K562 (cell line): ENCODE results near the gene CPLX4. TPM values are rescaled to one million over a fixed set of nuclear protein-coding genes. Genes with fewer than 3 reads are reported as not detected.

ENCODE experiments used
- ATAC-seq: fragments of 200-7000 bp; cut with Tn5 transposase; 3 replicates; pipeline ENCODE4 v1.9.1; 2020; ENCODE audit warnings: moderate library complexity
- BruUV-seq: library from RNA; stranded (reverse); fragments of 400-500 nt; replicated peaks from 2 replicates; lab custom pipeline; 2021; lab: Mats Ljungman, UMichigan
- CTCF ChIA-PET: fragments of 300-600 bp; formaldehyde crosslinking; extraction: SDS; loops from one replicate; lab custom pipeline; 2021; ENCODE audit warnings: low intra/inter-chr PET ratio; lab: Yijun Ruan, JAX
- POLR2A ChIA-PET: fragments of 300-600, 350-650 bp; sonication (Branson Sonifier 250); formaldehyde crosslinking; extraction: SDS; loops from one replicate; lab custom pipeline; 2021; ENCODE audit warnings: antibody characterized with exemption, inconsistent platforms; lab: Yijun Ruan, JAX
- DNase-seq, 4 experiments: peaks; one replicate each; pipeline versions ENCODE4 v3.0.0 to v3.0.0-alpha.2; 2011 to 2018; ENCODE audit warnings: low spot score in 3 of 4, mixed read lengths in 3 of 4; ENCODE audit errors: extremely low read depth in 1 of 4
- FAIRE-seq: peaks from 2 replicates; lab custom pipeline; 2011; peaks lifted over from hg19 to GRCh38; lab: Jason Lieb, UNC
- H2AFZ ChIP-seq: 2 replicates; pipeline ENCODE4 v1.6.0; 2011; ENCODE audit warnings: low read depth, low read length, control low read depth, inconsistent platforms
- H3K27ac ChIP-seq: fragments of 200-600 bp; 3 replicates; pipeline ENCODE4 v1.8.0; 2011; ENCODE audit warnings: low read depth, mild to moderate bottlenecking, control low read depth, inconsistent platforms, low read length, moderate library complexity, mixed read lengths; ENCODE audit errors: extremely low read depth
- H3K27me3 ChIP-seq, 2 experiments: fragments of 300-600 bp in 1 of 2; 2 replicates in 1 of 2; 3 replicates in 1 of 2; pipeline versions ENCODE4 v1.6.0 to v1.8.0; 2011; ENCODE audit warnings: inconsistent platforms in 2 of 2, low read length in 2 of 2, mild to moderate bottlenecking in 1 of 2, mixed read lengths in 1 of 2, moderate library complexity in 1 of 2; ENCODE audit not compliant: control insufficient read depth in 2 of 2, insufficient read depth in 2 of 2
- H3K36me3 ChIP-seq: fragments of 300-600 bp; 3 replicates; pipeline ENCODE4 v1.8.0; 2011; ENCODE audit warnings: mild to moderate bottlenecking, low read length, inconsistent platforms; ENCODE audit not compliant: control insufficient read depth, insufficient read depth
- H3K4me1 ChIP-seq, 2 experiments: fragments of 200-600 bp in 1 of 2; replicated peaks in 1 of 2; 2 replicates in 1 of 2; 3 replicates in 1 of 2; pipeline versions ENCODE4 v1.5.1 to v1.8.0; 2011; ENCODE audit warnings: inconsistent platforms in 2 of 2, low read length in 2 of 2, mild to moderate bottlenecking in 1 of 2, mixed read lengths in 1 of 2, moderate library complexity in 1 of 2; ENCODE audit not compliant: control insufficient read depth in 2 of 2, insufficient read depth in 2 of 2
- H3K4me2 ChIP-seq: 2 replicates; pipeline ENCODE4 v1.6.1; 2011; ENCODE audit warnings: low read length, control low read depth, inconsistent platforms, mixed read lengths; ENCODE audit not compliant: insufficient read depth
- H3K4me3 ChIP-seq: fragments of 200-600 bp; sonication (generic), shearing (Covaris generic); 2 replicates; pipeline ENCODE4 v1.5.1; 2016; ENCODE audit warnings: control low read depth, inconsistent platforms
- H3K79me2 ChIP-seq: fragments of 200-600 bp; 3 replicates; pipeline ENCODE4 v1.8.0; 2011; ENCODE audit warnings: low read length, inconsistent platforms; ENCODE audit not compliant: control insufficient read depth, insufficient read depth
- H3K9ac ChIP-seq, 2 experiments: 2 replicates each; pipeline versions ENCODE4 v1.6.0 to v1.6.1; 2011; ENCODE audit warnings: low read depth in 2 of 2, low read length in 2 of 2, control low read depth in 1 of 2, inconsistent platforms in 1 of 2, mild to moderate bottlenecking in 1 of 2, mixed read lengths in 1 of 2; ENCODE audit not compliant: insufficient read depth in 1 of 2
- H3K9me1 ChIP-seq: one replicate; pipeline ENCODE4 v1.6.0; 2011; ENCODE audit warnings: inconsistent platforms, mild to moderate bottlenecking, low read length, moderate library complexity; ENCODE audit not compliant: control insufficient read depth, insufficient read depth
- H3K9me3 ChIP-seq: replicated peaks from 2 replicates; pipeline ENCODE4 v1.5.1; 2011; ENCODE audit warnings: low read depth, low read length, inconsistent platforms; ENCODE audit not compliant: control insufficient read depth, insufficient read depth
- H4K20me1 ChIP-seq: replicated peaks from 2 replicates; pipeline ENCODE4 v1.6.1; 2011; ENCODE audit warnings: low read length, inconsistent platforms, mixed read lengths; ENCODE audit not compliant: control insufficient read depth, insufficient read depth
- ARNT ChIP-seq, 2 experiments: fragments of 450-650 bp; IDR thresholded peaks; 2 replicates each; pipeline ENCODE4 v1.6.1; 2016; ENCODE audit warnings: mild to moderate bottlenecking in 1 of 2
- HNRNPUL1 ChIP-seq: fragments of 200-400 bp; formaldehyde crosslinking; IDR thresholded peaks from 2 replicates; pipeline ENCODE4 v1.6.1; 2017; ENCODE audit warnings: low read length
- ZNF174 ChIP-seq: fragments of 250-450 bp; sonication (Bioruptor Pico); IDR thresholded peaks from 2 replicates; pipeline ENCODE4 v1.4.0; 2020; ENCODE audit warnings: mild to moderate bottlenecking
- WGBS: fragments of 100-300 bp; shearing (Covaris generic); methylation state at CpG from one replicate; pipeline ENCODE4 v1.1.6; 2016; ENCODE audit warnings: low coverage, mixed read lengths; ENCODE audit not compliant: insufficient coverage; ENCODE audit errors: missing lambda C conversion rate; 5-methylcytosine and 5-hydroxymethylcytosine counted together
- in situ Hi-C: fragments of 300-500 bp; cut with MboI; formaldehyde crosslinking; loops from 4 replicates; pipeline ENCODE4 v1.15.0; 2018; ENCODE audit warnings: inconsistent platforms, mixed read lengths
- intact Hi-C: fragments of 100-400 bp; cut with micrococcal nuclease; formaldehyde crosslinking; loops from 2 replicates; pipeline ENCODE4 v1.14.2; 2022
- polyA plus RNA-seq, 8 experiments: library from polyadenylated mRNA; depleted of rRNA in 4 of 8; stranded (reverse) in 5 of 8; unstranded in 3 of 8; fragments of >200 nt; fragmentation: Nextera tagmentation in 2 of 8; fragmentation: Illumina TruSeq in 1 of 8; extraction: Ambion mirVana in 2 of 8; extraction: Trizol in 1 of 8; gene quantifications; 2 replicates each; pipeline versions ENCODE4 v1.2.1 to v1.2.3, GENCODE V29; 2011 to 2014; ENCODE audit warnings: inconsistent platforms in 1 of 8, missing spikeins in 1 of 8
- total RNA-seq, 7 experiments: library from RNA; depleted of rRNA in 6 of 7; stranded (reverse); fragments of >200 nt in 6 of 7; fragmentation: Illumina TruSeq in 2 of 7; extraction: Trizol in 2 of 7; gene quantifications; 2 replicates each; pipeline versions ENCODE4 v1.2.1 to v1.2.3, GENCODE V29; 2011 to 2021; ENCODE audit warnings: low replicate concordance in 1 of 7
- TF ChIP-seq, protein P1 (sequence below): fragments of 250-450 bp; sonication (Bioruptor Pico); IDR thresholded peaks from 2 replicates; pipeline ENCODE4 v1.5.0; 2020; ENCODE audit warnings: mild to moderate bottlenecking
- TF ChIP-seq, protein P2 (sequence below), 2 experiments: fragments of 200-800 bp in 1 of 2; sonication (Bioruptor generic) in 1 of 2; sonication (generic) in 1 of 2; formaldehyde crosslinking in 1 of 2; IDR thresholded peaks in 1 of 2; conservative IDR thresholded peaks in 1 of 2; 2 replicates each; pipeline versions ENCODE4 v1.5.0 to v1.6.1; 2016 to 2020; ENCODE audit warnings: missing compliant biosample characterization in 1 of 2, missing genetic modification characterization in 1 of 2, missing genetic modification reagents in 1 of 2

Gene CPLX4
- total and polyA plus RNA-seq, 9 of the 15 experiments (the other 6 are each of a cell fraction or from before 2014, with no cell fraction given): not detected

DNA sequence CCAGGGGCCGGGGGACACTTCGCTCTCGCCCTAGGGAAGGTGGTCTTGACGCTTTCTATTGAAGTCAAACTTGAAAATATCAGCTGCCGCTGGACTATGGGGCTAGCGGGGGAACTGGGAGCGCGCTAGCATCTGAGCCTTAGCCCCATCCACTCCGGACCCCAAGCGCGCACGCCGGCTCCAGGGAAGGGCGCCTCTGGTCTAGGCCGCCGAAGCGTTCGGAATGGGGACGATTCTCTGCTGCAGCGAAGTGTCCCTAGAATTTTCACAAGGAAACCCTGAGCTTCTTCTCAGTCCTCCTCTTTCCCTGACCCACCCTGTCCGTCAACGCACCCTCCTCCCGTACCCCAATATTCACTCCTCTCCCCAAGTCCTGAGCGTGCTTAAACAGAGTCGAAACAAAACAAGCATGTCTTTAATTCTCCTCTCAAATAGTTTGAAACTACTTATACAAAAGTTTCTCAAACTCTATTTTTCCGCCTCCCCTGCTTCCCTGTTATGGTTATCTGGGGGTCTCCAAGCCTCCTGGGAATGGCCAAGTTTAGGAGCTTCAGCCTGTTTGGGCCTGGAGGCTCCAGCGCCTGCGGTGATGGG is 50.2 kb downstream of the CPLX4 start:
- intact Hi-C loops: no loop called here
- Histone ChIP-seq H3K9ac (no peak overlapping the region), H3K4me1 (peaks cover 0 to 24% of the 10 kb centered on the region in 2 experiments; a peak in 2 of 5 replicates), H3K9me3 (no peaks in the 10 kb centered on the region), H3K27ac (no peak overlapping the region), H3K36me3 (no peaks in the 10 kb centered on the region), H4K20me1 (no peaks in the 10 kb centered on the region), H3K4me3 (no peak overlapping the region), H3K27me3 (peaks cover 5 to 55% of the 10 kb centered on the region in 2 experiments; a peak in 3 of 5 replicates), H3K4me2 (no peak overlapping the region), H2AFZ (no peak overlapping the region), H3K79me2 (no peaks in the 10 kb centered on the region), H3K9me1 (no peaks in the 10 kb centered on the region)
- ATAC-seq: no peak
- no peak for FAIRE-seq
- ChIA-PET POLR2A (interaction anchor here (1.5 kb wide), 1 partner anchor 18 kb away, joined by 3 read pairs; no protein-coding TSS in a partner anchor), CTCF (no interaction called here)
- WGBS: 44% methylated on average over 24 of the region's 28 CpGs
- no peak for DNase-seq
- BruUV-seq: no TSS peak
- TF ChIP-seq ZNF174 (CRISPR knock-in tag) (no peak), ARNT (IDR thresholded peaks at IDR 0.05) (no peak), HNRNPUL1 (no peak)
- TF ChIP-seq, protein P1, sequence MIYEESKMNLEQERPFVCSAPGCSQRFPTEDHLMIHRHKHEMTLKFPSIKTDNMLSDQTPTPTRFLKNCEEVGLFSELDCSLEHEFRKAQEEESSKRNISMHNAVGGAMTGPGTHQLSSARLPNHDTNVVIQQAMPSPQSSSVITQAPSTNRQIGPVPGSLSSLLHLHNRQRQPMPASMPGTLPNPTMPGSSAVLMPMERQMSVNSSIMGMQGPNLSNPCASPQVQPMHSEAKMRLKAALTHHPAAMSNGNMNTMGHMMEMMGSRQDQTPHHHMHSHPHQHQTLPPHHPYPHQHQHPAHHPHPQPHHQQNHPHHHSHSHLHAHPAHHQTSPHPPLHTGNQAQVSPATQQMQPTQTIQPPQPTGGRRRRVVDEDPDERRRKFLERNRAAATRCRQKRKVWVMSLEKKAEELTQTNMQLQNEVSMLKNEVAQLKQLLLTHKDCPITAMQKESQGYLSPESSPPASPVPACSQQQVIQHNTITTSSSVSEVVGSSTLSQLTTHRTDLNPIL: no peak
- TF ChIP-seq, protein P2, sequence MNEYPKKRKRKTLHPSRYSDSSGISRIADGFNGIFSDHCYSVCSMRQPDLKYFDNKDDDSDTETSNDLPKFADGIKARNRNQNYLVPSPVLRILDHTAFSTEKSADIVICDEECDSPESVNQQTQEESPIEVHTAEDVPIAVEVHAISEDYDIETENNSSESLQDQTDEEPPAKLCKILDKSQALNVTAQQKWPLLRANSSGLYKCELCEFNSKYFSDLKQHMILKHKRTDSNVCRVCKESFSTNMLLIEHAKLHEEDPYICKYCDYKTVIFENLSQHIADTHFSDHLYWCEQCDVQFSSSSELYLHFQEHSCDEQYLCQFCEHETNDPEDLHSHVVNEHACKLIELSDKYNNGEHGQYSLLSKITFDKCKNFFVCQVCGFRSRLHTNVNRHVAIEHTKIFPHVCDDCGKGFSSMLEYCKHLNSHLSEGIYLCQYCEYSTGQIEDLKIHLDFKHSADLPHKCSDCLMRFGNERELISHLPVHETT (CRISPR knock-in tag; conservative IDR thresholded peaks at IDR 0.05 in 1 of 2, IDR thresholded peaks at IDR 0.05 in 1 of 2): no peak
- in situ Hi-C loops: no loop called here
